AG08396 (cell line): Measurements from ENCODE around the gene PML.

ENCODE experiments used
- DNase-seq: peaks from one replicate; pipeline ENCODE4 v3.0.0; 2012; ENCODE audit warnings: low spot score, mixed read lengths

PML gene

DNA sequence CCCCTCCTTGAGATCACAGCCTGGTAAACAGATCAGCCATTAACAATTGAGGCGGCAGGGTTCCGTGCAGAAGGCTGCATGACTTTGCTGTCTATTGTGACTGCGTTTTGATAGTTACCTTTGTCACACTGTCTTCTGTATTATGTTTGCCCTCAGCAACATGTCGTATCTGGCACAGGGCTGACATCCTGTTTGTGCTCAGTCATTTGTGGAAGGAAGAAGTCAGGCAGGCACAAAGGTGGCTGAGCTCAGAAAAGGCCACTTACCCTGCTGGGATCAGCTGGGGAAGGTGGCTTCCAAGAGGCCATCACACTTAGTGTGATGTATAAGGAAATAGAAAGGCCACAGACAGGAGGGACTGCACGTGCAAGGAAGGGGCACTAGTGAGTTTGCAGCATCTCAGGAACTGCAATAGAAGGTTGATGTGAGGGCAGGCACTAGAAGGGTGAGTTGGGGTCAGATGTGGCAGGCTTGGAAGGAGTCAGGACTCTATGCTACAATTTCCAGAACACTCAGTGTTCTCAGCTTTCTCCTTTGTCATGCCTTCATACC lies 13.4 kb downstream of the PML start:
- DNase-seq, result no peak

DNA sequence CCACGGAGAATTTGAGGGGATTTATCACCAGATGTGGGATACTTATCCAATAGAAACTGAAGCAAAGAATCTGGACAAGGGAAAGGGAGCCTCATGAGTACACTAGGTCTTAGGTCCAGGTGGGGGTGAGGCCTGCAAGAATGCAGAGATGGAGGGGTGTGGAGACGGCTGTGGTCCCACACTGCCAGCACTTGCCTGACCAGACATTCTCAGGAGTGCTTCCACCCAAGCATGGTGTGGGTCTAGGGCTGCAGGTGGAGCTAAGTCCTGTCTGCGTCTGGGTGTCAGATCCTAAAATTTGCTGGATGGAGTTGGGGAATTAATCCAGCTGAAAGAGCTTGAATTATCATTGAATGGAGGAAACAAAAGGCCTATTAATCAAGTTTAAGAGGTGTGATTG lies 14.4 kb downstream of the PML start:
- DNase-seq, result no peak

DNA sequence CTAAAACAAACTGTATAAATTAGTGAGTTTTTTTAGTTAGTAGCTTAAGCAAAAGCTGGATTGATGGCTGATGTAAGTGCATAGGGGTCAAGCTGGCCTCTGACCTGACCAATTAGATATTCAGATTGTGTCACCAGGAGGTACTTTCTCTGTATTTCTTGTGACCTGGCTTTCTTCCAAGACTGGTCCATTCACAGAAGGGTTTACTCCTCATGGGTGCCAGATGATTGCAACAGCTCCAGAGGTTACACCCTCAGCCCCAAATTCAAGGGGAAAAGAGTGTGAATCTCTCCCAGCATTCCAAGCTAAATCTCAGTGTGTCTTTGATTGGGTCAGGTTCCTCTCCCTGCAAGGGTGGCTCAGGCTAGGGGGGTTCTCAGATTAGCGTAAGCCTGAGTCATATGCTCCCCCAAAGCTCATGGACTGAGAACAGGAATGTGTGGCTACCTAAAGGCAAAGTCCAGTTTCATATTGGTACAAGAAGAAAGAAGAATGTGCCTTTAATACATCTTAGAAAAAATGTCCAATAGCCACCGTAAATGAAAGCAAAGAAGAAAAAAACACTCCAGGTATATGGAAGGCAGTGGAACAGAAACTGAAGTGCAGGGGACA lies 16.5 kb downstream of the PML start:
- DNase-seq, result peak; percentile 42

DNA sequence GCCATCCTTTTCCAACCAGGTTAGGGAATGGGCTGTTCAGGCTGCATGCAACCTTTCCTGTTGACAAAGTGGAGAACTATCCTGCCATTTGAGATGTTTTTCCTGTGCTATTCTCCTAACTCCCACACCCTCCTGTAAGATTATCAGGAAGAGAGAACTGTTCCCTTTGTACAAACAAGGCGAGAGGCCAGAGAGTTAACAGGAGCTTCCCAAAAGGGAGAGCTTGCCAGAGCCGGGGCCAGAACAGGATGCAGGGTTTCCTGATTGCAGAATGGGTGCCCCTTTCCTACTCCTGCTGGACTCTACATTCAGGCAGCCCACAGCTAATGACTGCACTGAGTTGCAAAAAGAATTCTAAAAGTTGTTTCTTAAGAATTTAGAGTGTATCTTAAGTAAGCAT lies 17.1 kb downstream of the PML start:
- DNase-seq, result no peak

DNA sequence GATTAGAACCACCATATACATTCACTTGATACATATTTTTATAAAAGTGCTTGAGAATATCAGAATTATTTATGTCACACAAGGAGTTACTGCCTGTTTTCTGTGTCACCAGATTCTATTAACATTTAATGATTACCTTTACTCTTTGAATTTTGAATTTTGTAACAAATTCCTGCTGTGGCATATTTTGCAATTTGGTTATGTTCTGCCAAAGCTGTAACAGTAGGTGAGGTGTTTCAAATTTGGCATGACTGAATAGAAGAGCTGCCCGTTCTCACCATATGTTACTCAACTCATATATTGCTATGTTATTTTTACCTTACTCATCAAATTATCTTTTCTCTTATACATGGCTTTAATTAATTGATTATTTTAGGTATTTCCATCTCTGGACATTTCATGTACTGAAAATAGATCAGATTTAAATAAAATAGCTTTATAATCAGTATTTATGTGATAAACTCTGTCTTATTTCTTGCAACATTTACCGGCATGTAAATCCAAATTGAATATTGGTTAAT lies 18.9 kb downstream of the PML start:
- no peak for DNase-seq

DNA sequence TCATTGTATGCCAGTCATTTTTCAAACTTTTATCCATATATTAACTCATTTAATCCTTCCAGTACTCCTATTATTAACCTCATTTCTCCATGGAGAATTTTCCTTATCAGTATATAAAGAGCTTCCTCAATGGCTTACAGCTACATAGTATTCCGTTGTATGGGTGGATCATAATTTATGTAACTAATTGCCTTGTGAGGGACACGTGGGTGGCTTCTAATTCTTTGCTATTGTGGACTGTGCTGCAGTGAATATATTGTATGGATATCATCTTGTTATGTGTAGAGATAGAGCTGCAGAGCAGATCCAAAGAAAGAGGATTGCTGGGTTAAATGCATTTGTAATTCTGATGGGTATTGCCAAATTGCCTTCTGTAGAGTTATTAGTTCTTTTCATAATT lies 25.2 kb downstream of the PML start:
- DNase-seq, result no peak

DNA sequence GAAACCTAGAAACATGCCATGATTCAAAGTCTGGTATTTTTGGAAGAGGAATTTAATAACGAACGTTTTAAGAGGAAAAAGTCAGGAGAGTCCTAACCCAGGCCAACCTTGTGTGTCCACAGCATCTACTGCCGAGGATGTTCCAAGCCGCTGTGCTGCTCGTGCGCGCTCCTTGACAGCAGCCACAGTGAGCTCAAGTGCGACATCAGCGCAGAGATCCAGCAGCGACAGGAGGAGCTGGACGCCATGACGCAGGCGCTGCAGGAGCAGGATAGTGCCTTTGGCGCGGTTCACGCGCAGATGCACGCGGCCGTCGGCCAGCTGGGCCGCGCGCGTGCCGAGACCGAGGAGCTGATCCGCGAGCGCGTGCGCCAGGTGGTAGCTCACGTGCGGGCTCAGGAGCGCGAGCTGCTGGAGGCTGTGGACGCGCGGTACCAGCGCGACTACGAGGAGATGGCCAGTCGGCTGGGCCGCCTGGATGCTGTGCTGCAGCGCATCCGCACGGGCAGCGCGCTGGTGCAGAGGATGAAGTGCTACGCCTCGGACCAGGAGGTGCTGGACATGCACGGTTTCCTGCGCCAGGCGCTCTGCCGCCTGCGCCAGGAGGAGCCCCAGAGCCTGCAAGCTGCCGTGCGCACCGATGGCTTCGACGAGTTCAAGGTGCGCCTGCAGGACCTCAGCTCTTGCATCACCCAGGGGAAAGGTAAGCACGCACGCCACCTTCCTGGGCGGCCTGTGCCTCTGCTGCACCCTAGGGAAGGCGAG lies 28.4 kb downstream of the PML start:
- no peak for DNase-seq

DNA sequence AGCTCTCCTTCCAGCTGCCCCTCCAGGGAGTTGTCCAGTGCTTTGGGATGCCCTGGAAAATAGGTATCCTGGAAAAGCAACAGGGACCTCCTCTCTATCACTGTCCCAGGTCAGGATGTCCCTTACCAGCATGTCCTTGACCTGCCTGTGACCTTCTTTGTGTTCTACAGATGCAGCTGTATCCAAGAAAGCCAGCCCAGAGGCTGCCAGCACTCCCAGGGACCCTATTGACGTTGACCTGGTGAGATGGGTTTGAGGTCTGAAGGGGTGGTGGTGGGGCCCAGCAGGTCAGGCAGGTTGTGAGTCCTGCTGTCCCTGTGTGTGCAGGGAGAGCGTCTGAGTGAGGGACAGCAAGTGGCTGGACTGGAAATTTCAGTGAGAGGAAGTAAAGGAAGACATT lies 30.2 kb downstream of the PML start:
- peak; percentile 5 for DNase-seq

DNA sequence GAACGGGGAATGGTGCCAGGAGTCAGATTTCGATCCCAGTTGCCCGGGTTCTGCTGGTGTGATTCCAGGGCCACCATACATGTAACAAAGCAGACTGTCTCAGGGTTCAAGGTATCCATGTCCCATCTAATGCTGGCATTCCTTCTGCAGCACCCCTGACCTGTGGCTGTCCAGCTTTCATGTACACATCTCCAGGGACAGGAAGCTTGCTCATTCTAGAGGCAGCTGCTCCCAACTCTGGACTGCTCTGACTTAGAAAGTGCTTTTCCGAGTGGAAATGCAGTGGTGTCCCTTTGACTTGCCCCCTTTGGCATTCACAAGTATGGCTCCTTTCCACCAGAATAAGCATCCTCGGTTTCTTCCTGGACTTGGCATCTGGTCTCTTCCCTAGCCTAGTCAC lies 30.9 kb downstream of the PML start:
- DNase-seq, result peak; percentile 75

DNA sequence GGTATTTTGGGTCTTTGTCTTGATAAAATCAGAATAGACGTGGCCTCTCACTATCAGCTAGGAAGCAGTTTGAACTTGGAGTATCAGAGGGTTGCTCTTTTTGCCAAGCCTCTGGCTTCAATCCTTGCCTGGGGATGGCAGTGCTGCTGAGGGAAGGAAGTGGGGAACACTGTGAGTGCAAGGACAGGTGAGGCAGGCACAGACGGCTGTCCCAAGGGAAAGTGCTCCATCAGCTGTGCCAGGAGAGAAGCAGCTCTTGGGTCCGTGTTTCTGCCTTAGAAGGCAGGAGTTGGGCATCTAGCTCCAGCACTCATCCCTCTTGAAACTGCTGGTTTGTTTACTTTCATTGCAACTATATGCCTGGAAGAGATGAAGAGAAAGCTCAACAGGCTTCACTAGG lies 33.2 kb downstream of the PML start:
- peak; percentile 2 for DNase-seq

DNA sequence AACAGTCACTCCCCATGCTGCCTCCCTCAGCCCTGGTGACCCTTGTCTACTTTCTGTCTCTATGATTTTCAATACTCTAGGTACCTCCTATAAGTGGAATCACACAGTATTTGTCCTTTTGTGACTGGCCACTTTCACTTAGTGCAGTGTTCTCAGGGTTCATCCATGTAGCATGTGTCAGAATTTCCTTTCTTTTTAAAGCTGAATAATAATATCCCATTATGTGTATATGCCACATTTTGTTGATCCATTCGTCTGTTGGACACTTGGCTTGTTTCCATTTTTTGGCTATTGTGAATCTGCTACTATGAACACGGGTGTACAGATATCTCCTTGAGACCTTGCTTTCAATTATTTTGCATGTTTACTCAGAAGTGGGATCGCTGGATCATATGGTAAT lies 34.1 kb downstream of the PML start:
- no peak for DNase-seq

DNA sequence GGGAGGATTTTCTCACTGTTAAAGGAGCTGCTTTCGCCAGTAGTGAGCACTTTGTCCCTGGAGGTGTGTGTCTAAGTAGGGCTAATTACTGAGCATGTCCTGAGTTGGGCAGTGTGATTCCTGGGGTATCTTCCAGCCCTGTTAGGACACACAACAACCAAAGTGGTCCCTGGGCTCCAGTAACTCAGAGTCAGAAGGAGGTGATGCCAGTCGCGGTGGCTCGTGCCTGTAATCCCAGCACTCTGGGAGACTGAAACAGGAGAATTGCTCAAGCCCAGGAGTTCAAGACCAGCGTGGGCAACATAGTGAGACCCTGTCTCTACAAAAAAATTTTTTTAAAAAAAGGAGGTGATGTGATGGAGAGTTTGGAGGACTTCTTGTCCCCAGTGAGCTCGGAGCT lies 37.5 kb downstream of the PML start:
- no peak for DNase-seq

DNA sequence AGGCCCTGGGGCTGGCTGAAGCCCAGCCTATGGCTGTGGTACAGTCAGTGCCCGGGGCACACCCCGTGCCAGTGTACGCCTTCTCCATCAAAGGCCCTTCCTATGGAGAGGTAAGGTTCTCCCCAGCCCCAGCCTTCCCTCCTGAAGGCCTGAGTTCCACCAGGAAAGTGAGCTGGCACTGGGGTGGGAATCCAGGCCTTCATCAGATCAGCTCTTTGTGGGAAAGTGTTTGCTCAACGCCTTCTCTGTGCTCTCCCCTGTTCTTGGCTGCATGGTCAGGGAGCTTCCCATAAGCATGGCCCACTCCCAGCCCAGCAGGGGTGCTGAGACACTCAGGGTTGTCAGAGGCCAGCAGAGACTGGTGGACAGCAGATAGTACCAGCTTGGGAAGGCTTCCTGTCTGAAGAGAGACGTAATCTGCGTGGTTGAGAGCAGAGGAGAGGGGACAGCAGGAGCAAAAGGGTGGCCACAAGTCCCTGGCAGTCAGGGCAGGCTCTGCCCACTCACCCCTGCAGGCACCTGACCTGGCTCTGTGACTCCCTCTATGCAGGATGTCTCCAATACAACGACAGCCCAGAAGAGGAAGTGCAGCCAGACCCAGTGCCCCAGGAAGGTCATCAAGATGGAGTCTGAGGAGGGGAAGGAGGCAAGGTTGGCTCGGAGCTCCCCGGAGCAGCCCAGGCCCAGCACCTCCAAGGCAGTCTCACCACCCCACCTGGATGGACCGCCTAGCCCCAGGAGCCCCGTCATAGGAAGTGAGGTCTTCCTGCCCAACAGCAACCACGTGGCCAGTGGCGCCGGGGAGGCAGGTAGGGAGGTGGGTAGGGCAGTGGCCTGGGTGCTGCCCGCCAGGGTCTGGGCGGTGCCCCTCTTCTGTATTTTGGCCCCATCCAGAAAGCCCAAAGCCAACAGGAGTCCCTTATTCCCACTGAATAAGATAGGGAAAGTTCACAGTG lies 38.4 kb downstream of the PML start:
- DNase-seq, result no peak

DNA sequence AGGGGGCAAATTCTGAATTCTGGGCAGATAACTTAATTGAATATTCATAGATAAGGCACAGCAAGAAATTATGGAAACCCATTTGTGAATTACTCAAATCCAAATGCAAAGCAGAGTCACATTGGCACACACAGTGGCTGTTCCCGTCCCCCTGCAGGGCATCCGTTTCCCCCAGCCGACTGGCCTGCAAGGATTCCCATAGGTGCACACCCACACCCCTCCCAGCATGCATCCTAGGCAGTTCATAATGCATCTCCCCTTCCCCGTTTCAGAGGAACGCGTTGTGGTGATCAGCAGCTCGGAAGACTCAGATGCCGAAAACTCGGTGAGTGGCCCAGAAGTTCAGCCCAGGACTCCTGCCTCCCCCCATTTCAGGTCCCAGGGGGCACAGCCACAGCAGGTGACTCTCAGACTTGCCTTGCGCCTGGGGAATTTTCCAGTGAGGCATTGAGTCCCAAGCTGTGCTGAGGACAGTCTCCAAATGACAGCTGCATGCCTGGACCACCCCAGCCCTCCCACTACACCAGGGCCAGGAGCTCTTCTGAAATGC lies 39.8 kb downstream of the PML start:
- no peak for DNase-seq

DNA sequence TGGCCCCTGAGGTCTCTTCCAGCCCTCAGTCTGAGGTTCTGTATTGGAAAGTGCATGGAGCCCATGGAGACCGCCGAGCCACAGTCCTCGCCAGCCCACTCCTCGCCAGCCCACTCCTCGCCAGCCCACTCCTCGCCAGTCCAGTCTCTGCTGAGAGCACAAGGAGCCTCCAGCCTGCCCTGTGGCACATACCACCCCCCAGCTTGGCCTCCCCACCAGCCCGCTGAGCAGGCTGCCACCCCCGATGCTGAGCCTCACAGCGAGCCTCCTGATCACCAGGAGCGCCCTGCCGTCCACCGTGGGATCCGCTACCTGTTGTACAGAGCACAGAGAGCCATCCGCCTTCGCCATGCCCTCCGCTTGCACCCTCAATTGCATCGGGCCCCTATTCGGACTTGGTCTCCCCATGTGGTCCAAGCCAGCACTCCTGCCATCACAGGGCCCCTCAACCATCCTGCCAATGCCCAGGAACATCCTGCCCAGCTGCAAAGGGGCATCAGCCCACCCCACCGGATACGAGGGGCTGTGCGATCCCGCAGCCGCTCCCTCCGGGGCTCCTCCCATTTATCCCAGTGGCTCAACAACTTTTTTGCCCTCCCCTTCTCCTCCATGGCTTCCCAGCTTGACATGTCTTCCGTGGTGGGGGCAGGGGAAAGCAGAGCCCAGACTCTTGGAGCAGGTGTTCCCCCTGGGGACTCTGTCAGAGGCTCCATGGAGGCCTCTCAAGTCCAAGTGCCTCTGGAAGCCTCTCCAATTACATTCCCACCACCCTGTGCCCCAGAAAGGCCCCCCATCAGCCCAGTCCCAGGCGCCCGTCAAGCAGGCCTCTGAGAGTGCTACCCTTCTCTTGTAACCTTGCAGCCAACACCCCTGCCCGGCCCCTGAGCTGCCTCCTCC lies 40.9 kb downstream of the PML start:
- DNase-seq, result peak; percentile 3

DNA sequence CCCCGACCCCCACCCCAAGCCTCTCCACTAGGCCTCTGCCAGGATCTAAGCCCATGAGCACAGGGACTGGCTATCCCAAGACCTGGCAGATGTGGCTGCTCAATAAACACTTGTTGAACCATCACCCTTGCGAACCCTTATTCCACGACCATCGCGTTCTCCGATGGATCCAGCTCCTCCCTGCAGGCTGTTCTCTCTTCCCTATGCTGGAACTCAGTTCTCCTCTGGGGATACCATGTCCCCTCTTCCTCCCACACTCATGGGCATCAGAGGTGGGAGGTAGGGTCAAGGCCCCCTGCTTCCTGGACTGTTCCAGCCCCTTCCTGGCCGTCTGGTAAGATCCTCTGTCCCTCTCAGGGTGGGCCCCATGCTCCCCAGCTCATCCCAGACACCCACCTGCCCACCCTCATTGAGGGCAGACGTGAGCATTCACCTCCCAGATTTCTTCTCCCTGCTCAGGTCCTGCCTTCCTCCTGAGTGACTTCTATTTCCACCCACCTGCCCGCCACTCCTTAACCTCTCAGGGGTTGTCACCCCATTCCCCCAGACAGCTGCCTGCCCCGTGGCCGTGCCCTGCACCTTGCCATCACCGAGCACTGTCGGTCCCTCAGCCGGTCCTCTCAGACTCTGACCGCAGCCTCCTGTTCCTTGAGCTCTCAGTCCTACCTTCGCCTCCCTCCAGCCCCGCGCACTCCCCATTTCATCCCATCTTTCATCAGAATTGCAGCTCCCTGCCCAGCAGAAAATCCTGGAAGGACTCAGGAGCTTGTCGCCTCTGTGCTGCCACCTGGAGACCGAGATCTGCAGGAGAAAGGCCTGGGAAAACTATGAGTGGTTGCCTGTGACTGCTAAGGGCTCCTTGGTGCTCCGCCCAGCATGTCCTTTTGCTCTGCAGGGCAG lies 42.0 kb downstream of the PML start:
- DNase-seq, result peak; percentile 82

DNA sequence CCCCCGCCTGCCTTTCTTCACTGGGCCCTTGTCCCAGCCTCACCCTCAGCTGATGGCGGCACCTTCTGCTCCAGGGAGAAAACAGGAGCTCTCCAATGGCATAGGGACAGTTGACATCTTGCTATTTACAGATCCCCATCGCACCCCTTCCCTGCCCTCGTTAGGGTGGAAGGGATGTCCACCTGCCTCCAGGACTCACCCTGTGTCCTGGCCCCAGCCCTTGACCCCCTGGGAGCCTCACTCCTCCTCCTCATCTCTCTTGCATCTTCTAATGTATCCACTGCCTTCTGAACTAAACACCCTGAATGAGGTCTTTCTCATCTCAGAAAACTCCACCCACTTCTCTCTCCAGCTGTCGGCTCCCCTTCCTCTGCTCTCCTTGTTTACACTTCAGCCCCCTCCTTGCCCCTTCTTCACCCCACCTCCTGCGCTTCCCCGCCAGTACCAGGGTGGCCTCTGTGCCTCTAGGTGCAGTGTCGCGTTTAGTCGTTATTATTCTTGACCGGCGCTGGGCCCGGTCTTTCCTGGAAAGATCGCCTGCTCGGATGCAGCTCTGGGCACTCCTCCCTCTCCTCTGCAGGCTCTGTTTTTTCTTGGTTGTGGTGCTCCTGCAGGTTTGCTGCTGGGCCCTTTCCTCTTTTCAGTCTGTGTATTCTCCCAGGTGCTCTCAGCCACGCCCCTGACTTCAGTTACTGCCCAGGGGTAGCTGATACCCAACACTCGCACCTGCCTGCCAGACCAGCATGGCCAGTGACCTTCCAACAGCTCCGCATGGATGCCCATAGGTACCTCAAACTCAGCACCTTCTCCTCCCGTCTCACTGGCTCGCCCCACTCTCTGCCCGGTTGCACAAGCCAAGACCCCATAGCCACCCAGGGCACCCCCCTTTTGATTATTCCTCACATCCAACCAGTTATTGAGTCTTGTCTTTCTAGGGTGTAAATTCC lies 42.9 kb downstream of the PML start:
- DNase-seq, result peak; percentile 3
